Measurements from ENCODE around the gene FOXP1.

- TF ChIP-seq FOXM1 (IDR thresholded peaks at IDR 0.05; ENCODE audit: borderline replicate concordance) (no peak), SUZ12 (IDR thresholded peaks at IDR 0.05) (no peak), CTBP1 (IDR thresholded peaks at IDR 0.05; ENCODE audit: borderline replicate concordance) (no peak)
These were observed 567.2 kb downstream of the FOXP1 start for GRCh38 chr3:71016178-71016845.

All from HEK293T (cell line).